T-helper 2 cell (primary cell): ENCODE results near the gene PTPRN2.

Source experiments
- DNase-seq, 5 experiments: peaks; one replicate each; pipeline versions ENCODE4 v3.0.0 to v3.0.0-alpha.2; 2012 to 2022

PTPRN2 gene

GRCh38 chr7:158602905-158603772 is 15.5 kb upstream of the PTPRN2 start:
- peak in 1 of 5 experiments; percentile 40 for DNase-seq

- no peak for DNase-seq
Measured at GRCh38 chr7:158602041-158602440, 14.4 kb upstream of the PTPRN2 start.

DNA sequence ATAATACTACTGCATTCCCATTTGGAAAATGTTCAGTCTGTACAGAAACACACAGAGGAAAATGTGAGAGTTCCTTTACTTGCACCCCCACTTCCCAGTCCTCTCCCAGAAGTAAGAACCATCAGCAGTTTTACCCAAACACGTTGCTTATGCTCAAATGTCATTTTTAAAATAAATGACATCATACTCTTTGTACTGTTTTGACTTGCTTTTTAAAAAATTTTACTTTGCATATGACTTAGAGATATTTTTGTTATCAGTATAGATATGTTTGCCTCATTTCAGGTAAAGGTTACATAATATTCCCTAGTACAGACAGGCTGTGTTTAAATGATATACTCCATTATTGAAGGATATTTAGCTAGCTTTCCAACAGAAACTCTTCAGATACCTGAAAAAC is 13.5 kb upstream of the PTPRN2 start:
- no peak for DNase-seq

DNA sequence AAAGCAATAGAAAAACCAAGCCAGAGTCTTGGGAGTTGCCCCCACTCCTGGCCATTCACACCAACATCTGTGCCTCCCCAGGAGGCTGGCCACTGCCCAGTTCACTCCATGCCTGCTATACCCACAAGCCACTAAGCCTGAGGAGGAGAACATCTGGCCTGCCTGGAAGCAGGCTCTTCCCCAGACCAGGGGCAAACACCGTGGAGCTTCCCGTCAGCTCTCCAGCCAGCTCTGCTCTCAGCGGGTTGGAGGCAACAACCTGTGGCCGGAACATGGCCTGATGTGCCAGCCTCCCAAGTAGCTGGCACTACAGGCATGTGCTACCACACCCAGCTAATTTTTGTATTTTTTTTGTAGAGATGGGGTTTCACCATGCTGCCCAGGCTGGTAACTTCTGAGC is 9.1 kb upstream of the PTPRN2 start:
- DNase-seq, result no peak

DNA sequence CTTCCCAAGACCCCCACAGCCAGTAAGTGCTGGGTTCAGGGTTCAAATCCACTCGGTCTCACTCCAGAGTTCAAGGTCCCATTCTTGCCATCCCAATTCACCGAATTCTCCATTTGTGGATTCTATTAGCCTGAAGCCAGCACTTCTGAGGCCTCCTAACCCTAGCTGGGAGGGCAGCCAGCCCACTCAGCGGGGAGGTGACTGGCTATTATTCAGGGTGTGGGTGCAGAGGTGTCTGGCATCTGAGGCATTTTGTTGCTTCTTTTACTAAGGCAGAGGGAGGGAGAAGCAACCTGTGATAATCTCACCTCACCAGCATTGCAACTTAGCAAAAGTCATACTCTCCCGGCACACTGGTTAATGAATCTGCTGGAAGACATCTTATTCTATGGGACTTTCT is 8.7 kb upstream of the PTPRN2 start:
- DNase-seq, result no peak

DNA sequence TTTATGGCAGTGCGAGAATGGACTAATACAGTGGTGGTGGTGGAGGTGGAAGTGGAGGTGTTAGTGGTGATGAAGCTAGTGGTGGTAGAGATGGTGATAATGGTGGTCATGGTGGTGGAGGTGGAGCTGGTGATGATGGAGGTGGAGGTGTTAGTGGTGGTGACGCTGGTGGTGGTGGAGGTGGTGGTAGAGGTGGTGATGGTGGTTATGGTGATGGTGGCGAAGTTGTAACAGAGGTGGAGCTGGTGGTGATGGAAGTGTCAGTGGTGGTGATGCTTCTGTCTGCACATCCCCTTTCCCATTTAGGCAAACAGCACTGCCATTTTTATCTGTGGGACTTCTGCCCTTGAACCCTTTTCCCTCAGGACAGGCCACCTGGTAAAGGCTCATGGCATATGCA is 7.4 kb upstream of the PTPRN2 start:
- peak in 2 of 5 experiments; percentile 4 to 48 for DNase-seq

DNA sequence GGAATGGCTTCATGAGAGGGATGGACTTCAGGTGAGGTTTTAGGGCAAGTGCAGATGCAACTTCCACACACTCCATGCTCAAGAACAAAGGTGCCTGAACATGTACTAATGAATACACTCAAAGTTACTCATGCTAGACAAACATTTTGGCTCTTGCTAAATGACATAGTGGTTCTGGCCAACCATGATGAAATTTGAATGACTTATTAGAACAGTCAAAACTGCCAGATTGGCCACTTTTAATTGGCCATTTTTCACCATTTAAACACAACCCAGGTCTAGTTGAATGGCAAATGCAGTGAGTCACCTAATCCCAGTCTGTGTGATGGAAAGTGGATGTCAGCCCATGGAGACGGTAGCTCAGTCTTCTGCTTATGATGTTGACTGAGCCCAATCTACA is 4.9 kb upstream of the PTPRN2 start:
- no peak for DNase-seq

- DNase-seq, result no peak
Measured at GRCh38 chr7:158591944-158592343, 4.3 kb upstream of the PTPRN2 start.

- no peak for DNase-seq
Measured at GRCh38 chr7:158590181-158590530, 2.5 kb upstream of the PTPRN2 start.

GRCh38 chr7:158589653-158590052 is 2.0 kb upstream of the PTPRN2 start:
- no peak for DNase-seq

DNA sequence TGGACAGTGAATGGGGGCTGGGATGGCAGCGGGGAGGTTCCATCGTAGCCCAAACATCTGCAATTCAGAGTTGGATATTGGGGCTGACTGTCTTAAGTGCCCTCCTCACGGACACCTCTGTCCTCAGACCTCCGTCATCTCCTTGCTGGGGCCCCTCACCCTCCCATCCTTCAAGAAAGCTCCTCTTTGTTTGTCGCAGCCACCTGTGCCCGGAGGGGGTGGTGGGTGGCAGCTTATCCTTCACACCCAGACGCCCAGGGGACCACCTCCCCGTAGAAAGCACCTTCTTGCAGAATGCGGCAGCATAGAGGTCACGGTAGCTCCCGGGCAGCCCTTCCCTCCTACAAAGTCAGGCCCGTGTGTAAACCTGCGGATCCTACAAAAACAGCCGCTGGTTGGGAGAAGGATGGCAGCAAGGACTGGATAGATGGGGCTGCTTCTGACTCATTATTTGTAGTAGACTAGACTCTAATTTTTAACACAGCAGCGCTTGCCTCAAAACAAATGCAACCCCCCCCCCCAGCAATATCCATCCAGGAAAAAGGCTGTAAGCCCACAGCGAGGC is 1.3 kb upstream of the PTPRN2 start:
- no peak for DNase-seq

DNA sequence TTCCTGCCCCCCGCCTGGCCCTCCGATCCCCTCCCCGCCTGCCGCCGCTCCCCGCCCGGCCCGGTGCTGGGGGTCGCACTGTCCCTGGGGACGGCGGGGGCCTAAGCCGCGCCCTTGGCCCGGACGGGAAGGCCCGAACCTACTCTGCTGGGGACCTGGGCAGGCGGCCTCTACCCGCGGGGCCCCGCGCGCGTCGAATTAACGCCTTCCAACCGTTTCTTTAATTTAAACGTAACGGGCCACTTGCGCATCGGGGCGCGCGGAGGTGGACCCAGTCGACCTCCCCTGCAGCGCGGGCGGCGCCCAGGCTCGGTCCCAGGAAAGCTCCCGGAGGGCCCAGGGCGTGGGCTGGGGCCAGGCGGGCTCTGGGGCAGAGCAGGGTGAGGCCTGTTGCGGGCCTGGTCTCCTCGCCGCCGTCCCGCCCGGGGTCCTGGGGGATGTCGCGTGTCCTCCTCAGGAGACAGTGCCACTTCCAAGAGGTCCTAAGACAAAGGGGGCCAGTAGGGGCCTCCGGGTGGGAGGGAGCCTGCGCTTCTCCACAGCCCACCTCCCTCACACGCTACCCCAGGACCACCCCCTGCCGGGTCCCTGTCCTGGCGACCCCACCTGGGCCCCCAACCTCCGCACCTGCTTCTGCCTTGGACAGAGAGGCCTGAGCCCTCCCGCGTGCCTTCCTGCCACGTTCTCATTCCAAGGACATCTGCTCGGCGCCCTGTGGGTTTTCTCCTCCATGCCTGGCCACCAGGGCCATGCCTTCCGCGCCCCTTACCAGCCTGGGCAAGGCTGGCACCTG is 658 bp upstream of the PTPRN2 start:
- no peak for DNase-seq

DNA sequence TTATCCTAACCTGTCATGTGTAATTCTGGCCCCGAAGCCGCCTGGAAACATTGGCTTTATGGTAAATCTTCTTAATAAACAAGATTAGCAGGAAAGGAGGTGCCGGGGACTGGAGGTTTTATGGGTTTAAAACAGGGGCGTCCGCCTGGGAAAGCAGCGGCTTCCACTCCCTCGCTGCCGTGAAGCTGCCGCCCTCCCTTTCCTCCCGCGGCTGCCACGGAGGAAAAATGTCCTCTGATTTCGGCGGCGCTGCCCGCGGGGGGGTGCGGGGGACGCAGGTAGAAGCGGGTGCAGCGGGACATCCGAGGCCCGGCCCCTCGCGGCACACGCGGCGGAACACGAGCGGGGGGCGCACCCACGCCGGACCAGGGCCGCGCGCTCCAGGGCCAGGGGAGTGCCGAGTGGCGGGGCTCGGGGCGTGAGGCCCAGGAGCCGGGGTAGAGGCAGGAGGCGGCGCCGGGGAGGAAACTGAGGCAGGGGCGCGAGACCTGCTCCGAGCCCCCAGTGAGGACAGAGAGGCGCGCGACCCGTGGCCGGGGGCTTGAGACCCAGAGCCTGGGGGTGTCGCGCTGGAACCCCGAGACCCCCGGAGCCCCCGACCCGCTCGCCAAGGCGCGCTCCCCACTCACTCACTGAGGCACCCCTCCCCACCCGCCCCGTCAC is 993 bp downstream of the PTPRN2 start:
- no peak for DNase-seq

DNA sequence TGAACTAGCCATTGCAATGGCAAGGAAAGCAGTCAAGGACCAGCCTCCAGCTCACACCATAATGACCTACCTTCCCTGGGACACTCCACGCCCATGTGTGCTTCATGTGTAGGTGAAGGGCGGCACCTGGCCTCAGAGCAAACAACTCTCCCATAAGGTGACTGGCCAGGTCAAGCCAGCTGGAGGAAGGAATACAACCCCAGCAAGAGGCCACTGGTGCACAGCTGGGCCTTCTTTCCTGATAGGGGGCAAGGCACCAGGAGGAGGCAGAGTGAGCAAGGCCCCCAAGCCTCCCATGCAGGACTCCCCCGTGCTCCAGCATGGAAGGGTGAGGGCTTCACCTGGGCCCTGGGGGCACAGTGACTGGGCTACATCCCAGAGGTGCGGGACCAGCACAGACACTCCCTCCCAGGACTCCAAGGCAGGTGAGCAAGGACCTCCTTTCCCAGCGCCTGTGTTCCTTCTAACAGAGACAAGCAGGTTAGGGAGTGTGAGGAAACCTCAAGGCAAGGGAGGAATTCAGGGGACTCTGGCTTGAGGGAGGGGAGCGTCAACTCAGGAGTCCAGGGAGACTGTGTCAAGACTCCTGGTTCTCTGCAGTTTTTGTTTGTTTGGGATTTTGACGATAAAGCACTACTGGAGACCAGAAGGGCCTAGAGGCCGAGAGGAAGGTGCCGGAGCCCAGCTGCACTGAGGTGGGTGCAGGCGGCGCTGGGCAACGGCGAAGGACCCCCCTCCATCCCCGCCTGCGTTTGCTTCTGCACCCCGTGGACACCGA is 1.7 kb downstream of the PTPRN2 start:
- DNase-seq, result no peak

DNA sequence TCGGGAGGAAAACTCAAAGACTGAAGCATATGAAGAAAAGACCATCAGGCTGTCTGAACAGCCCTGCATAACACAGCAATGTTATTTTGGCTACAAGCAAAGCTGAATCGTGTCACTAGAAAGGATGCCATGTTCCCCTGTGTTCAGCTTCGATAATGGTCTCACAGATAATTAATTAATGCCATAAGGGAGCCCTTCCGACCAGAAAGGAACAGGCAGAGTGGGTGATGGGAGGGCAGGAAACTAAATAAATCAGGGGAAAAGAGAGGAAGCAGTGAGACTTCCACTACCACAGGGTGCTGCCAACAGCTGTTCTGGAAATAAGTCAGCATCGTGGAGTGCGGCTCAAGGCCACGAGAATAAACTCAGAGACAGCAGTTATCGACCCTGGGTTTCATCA is 3.2 kb downstream of the PTPRN2 start:
- no peak for DNase-seq

- DNase-seq, result no peak
Measured at GRCh38 chr7:158583810-158584209, 3.8 kb downstream of the PTPRN2 start.

DNA sequence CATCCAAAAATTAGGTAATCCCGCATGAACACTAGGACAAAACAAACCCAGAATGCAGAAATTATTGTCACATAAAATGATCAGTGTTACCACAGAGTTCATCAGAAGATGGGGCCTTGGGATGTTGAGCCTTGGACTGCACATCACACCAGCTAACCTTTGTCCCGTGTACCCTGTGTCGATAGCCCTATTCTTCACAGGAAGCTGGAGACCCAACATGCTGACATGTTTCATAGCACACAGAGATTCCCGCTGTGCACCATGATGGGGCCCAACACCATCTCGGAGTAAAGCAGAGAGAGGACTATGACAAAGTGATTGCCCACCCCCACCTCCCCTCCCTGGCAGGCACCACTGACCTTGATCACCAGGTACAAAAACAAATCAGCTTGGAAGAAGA is 4.5 kb downstream of the PTPRN2 start:
- DNase-seq, result no peak

DNA sequence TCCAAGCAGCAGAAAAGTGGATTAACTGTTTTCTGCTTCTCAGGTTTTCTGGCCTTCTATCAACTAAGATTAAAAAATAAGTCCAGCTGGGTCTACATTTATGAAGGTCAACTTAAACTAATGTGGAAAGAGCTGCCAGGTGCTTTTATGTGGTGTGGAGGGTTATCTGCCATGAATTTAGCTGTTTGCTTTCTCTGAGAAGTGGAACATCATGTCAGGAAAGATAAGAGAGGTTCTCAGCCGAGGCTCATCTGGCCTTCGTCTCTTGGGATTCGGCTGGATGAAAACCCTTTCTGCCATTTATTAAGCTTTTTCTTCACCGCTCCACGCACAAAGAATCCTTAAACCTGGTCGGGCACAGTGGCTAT is 5.5 kb downstream of the PTPRN2 start:
- DNase-seq, result no peak

- no peak for DNase-seq
Measured at GRCh38 chr7:158581440-158582088, 6.1 kb downstream of the PTPRN2 start.

- DNase-seq, result no peak
Measured at GRCh38 chr7:158579662-158580646, 7.7 kb downstream of the PTPRN2 start.
